Suprapubic skin (tissue), 4 donors: Measurements from ENCODE around the gene GNAL. TPM values are rescaled to one million over a fixed set of nuclear protein-coding genes. Genes with fewer than 3 reads are reported as not detected.
A peak's percentile ranks its signal among the peaks of the same experiment; 100 is the strongest.

Experiments used
- DNase-seq, 2 donors: peaks; one replicate each; pipeline ENCODE4 v3.0.0-alpha.2; 2019; ENCODE audit warnings: low spot score in 2 of 2
- H3K27ac ChIP-seq: fragments of 200-600 bp; sonication (generic); one replicate; pipeline ENCODE4 v1.5.1; 2019
- H3K27me3 ChIP-seq: fragments of 200-600 bp; sonication (generic); one replicate; pipeline ENCODE4 v1.5.1; 2019
- H3K36me3 ChIP-seq: fragments of 200-600 bp; sonication (generic); one replicate; pipeline ENCODE4 v1.5.1; 2019
- H3K4me1 ChIP-seq: fragments of 200-600 bp; sonication (generic); one replicate; pipeline ENCODE4 v1.5.1; 2019
- H3K4me3 ChIP-seq: fragments of 200-600 bp; sonication (generic); one replicate; pipeline ENCODE4 v1.5.1; 2019; ENCODE audit warnings: mild to moderate bottlenecking
- H3K9me3 ChIP-seq: fragments of 200-600 bp; sonication (generic); one replicate; pipeline ENCODE4 v1.5.1; 2019
- EP300 ChIP-seq: sonication (generic); formaldehyde crosslinking; IDR thresholded peaks from one replicate; pipeline ENCODE4 v1.6.1; 2017; ENCODE audit warnings: antibody characterized with exemption
- POLR2A ChIP-seq, 2 donors: fragments of 450-650 bp; IDR thresholded peaks; one replicate each; pipeline ENCODE4 v1.6.1; 2017; ENCODE audit warnings: antibody characterized with exemption in 2 of 2, mild to moderate bottlenecking in 2 of 2, moderate library complexity in 2 of 2
- POLR2AphosphoS5 ChIP-seq, 3 donors: sonication (generic); formaldehyde crosslinking; IDR thresholded peaks; one replicate each; pipeline ENCODE4 v1.6.1; 2017; ENCODE audit warnings: antibody characterized with exemption in 3 of 3
- WGBS: methylation state at CpG from one replicate; pipeline ENCODE4 v1.1.5; 2018; 5-methylcytosine and 5-hydroxymethylcytosine counted together
- total RNA-seq, 4 donors: library from RNA; depleted of rRNA; stranded (reverse); fragments of >200 nt; gene quantifications; one replicate each; pipeline ENCODE4 v1.1.0, GENCODE V29; 2016
- TF ChIP-seq, protein P1 (sequence below), 2 donors: fragments of 200-600 bp in 1 of 2; fragments of 450-650 bp in 1 of 2; sonication (generic) in 1 of 2; IDR thresholded peaks; one replicate each; pipeline ENCODE4 v1.5.1; 2016 to 2019; ENCODE audit warnings: antibody characterized with exemption in 2 of 2, mild to moderate bottlenecking in 1 of 2, moderate library complexity in 1 of 2

GNAL gene
- total RNA-seq, 4 donors from 2014 or later: 8.7 to 17.2 (median 15.0) TPM

- Histone ChIP-seq H3K4me1 (no peaks in the 10 kb centered on the region), H3K27ac (no peak overlapping the region), H3K36me3 (peaks cover 32% of the 10 kb centered on the region), H3K9me3 (no peaks in the 10 kb centered on the region), H3K27me3 (no peaks in the 10 kb centered on the region), H3K4me3 (no peak overlapping the region)
- peak in 1 of 2 donors; percentile 31 for DNase-seq
- no peak for TF ChIP-seq EP300
- TF ChIP-seq POLR2A (IDR thresholded peaks at IDR 0.05): no peak
- TF ChIP-seq POLR2AphosphoS5 (IDR thresholded peaks at IDR 0.05): no peak
- TF ChIP-seq, protein P1, sequence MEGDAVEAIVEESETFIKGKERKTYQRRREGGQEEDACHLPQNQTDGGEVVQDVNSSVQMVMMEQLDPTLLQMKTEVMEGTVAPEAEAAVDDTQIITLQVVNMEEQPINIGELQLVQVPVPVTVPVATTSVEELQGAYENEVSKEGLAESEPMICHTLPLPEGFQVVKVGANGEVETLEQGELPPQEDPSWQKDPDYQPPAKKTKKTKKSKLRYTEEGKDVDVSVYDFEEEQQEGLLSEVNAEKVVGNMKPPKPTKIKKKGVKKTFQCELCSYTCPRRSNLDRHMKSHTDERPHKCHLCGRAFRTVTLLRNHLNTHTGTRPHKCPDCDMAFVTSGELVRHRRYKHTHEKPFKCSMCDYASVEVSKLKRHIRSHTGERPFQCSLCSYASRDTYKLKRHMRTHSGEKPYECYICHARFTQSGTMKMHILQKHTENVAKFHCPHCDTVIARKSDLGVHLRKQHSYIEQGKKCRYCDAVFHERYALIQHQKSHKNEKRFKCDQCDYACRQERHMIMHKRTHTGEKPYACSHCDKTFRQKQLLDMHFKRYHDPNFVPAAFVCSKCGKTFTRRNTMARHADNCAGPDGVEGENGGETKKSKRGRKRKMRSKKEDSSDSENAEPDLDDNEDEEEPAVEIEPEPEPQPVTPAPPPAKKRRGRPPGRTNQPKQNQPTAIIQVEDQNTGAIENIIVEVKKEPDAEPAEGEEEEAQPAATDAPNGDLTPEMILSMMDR (IDR thresholded peaks at IDR 0.05): no peak
- WGBS: 76% methylated on average over 13 of the region's 13 CpGs
Measured at GRCh38 chr18:11872479-11873136, 183.5 kb downstream of the GNAL start.

DNA sequence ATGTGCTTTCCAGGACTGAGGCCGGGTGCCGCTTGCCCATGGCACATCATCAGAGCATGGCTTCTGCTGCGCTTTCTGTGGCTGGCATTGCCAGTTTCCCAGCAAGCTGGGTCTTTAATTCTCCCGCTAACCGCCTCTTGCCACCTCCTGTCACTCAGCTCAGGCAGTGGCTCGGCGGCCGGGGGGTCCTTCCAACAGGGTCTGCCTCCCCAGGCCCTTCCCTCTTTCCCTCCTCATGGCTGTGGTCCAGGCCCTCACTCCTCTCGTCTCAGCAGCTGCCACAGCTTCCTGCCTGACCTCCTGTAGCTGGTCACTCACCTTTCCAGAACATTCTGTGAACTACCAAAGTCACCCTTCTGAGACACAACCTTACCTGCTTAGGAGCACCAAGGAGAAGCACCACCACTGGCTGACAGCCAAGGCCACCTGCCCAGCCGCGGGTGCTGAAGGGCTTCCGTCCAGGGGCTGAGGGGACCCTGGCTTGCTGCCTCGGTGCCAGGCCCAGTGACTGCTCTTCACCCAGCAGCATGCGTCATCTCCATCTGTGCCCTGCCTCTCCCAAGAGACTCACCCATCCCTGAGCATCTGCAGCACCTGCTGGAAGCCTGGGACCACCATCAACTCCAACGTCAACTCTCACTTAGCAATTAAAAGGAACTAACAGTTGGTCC lies 184.7 kb downstream of the GNAL start:
- Histone ChIP-seq H3K4me1 (no peaks in the 10 kb centered on the region), H3K27ac (no peak overlapping the region), H3K36me3 (peaks cover 32% of the 10 kb centered on the region), H3K27me3 (no peaks in the 10 kb centered on the region), H3K9me3 (no peaks in the 10 kb centered on the region), H3K4me3 (no peak overlapping the region)
- DNase-seq: no peak
- WGBS: 85% methylated on average over 15 of the region's 15 CpGs
- no peak for TF ChIP-seq POLR2AphosphoS5 (IDR thresholded peaks at IDR 0.05)
- TF ChIP-seq, protein P1 (IDR thresholded peaks at IDR 0.05): no peak
- no peak for TF ChIP-seq POLR2A (IDR thresholded peaks at IDR 0.05)
- no peak for TF ChIP-seq EP300

- no peak for DNase-seq
- TF ChIP-seq EP300: no peak
- TF ChIP-seq, protein P1 (IDR thresholded peaks at IDR 0.05): no peak
- TF ChIP-seq POLR2A (IDR thresholded peaks at IDR 0.05): no peak
- TF ChIP-seq POLR2AphosphoS5 (IDR thresholded peaks at IDR 0.05): no peak
- 91% methylated on average over 8 of the region's 8 CpGs for WGBS
- Histone ChIP-seq H3K36me3 (peaks cover 31% of the 10 kb centered on the region), H3K4me1 (no peaks in the 10 kb centered on the region), H3K27me3 (no peaks in the 10 kb centered on the region), H3K4me3 (no peak overlapping the region), H3K27ac (no peak overlapping the region), H3K9me3 (no peaks in the 10 kb centered on the region)
Measured at GRCh38 chr18:11874676-11875075, 185.6 kb downstream of the GNAL start.

DNA sequence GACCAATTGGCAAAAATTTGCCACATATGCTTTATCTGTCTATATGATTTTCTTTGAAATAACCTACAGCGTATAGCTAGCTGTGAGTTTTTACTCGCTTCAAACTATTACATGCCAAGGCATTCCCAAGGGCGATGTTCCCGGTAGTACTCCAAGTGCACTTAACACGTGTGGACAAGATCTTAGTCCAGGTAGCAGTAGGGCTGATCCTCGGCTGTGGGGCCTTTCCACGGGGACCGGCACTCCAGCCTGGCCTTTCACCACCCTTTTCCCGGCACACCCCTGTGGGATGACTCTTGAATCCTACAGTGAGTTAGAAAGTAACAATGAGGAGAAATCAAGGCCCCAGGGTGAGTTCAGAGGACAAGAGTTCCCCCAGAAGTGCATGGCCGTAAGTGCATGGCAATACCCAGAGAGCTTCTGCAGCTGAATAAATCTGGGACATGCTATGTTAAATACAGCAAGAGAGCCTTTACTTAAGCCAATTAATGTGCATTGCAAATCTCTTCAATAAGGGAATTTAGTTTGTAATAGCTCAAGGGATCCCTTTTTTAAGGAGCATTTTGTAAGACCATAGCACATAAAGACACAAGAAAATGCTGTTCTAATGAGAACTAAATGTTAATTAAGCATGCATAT lies 188.6 kb downstream of the GNAL start:
- TF ChIP-seq POLR2A (IDR thresholded peaks at IDR 0.05) (no peak), EP300 (no peak), POLR2AphosphoS5 (IDR thresholded peaks at IDR 0.05) (no peak)
- TF ChIP-seq, protein P1 (IDR thresholded peaks at IDR 0.05): no peak
- Histone ChIP-seq H3K9me3 (no peaks in the 10 kb centered on the region), H3K36me3 (peaks cover 54% of the 10 kb centered on the region), H3K4me1 (no peaks in the 10 kb centered on the region), H3K4me3 (no peak overlapping the region), H3K27ac (no peak overlapping the region), H3K27me3 (no peaks in the 10 kb centered on the region)
- no peak for DNase-seq
- 86% methylated on average over 10 of the region's 10 CpGs for WGBS
